ENCODE data around the gene DMRTC2. TPM values are rescaled to one million over a fixed set of nuclear protein-coding genes. Genes with fewer than 3 reads are reported as not detected.

The DMRTC2 gene
- polyA plus RNA-seq (2011; rRNA removed) (not detected in 2 replicates), polyA minus RNA-seq (2011; rRNA and poly(A)+ RNA removed) (not detected in 2 replicates)

- peaks cover 5% of the 10 kb centered on the region; the same call in 1 of the 2 replicates for H3K9me3 ChIP-seq (ENCODE audit: control insufficient read depth, insufficient read depth, low read length)
- peaks cover 6% of the 10 kb centered on the region for H3K27me3 ChIP-seq (ENCODE audit: control insufficient read depth, insufficient read depth, low read length)
- no peak within 1 kb of the TSS for H3K27ac ChIP-seq (ENCODE audit: low read depth, low read length)
- no peak for DNase-seq (ENCODE audit: low read depth, low spot score)
- TF ChIP-seq, protein P1, sequence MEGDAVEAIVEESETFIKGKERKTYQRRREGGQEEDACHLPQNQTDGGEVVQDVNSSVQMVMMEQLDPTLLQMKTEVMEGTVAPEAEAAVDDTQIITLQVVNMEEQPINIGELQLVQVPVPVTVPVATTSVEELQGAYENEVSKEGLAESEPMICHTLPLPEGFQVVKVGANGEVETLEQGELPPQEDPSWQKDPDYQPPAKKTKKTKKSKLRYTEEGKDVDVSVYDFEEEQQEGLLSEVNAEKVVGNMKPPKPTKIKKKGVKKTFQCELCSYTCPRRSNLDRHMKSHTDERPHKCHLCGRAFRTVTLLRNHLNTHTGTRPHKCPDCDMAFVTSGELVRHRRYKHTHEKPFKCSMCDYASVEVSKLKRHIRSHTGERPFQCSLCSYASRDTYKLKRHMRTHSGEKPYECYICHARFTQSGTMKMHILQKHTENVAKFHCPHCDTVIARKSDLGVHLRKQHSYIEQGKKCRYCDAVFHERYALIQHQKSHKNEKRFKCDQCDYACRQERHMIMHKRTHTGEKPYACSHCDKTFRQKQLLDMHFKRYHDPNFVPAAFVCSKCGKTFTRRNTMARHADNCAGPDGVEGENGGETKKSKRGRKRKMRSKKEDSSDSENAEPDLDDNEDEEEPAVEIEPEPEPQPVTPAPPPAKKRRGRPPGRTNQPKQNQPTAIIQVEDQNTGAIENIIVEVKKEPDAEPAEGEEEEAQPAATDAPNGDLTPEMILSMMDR (IDR thresholded peaks at IDR 0.05; ENCODE audit: low read depth, low read length): no peak
- no peak within 1 kb of the TSS for H3K4me3 ChIP-seq (ENCODE audit: low read depth, low read length)
- CTCF ChIA-PET: no interaction called here
- POLR2A ChIA-PET: no interaction called here
Observed at GRCh38 chr19:41845001-41845050, at the start of gene DMRTC2. DMRTC2 (plus strand) TSS chr19:41845042; CDS start chr19:41847429, 2,387 bp downstream.

GRCh38 chr19:41796362-41796761 lies 48.5 kb upstream of the DMRTC2 start, which contains the start of gene CEACAM3:
CEACAM3 (plus strand) TSS chr19:41796587; CDS start chr19:41796678, 91 bp downstream.
- Histone ChIP-seq H3K9me3 (ENCODE audit: control insufficient read depth, insufficient read depth, low read length) (no peaks in the 10 kb centered on the region), H3K27me3 (ENCODE audit: control insufficient read depth, insufficient read depth, low read length) (no peaks in the 10 kb centered on the region), H3K27ac (ENCODE audit: low read depth, low read length) (no peak within 1 kb of the TSS), H3K4me3 (ENCODE audit: low read depth, low read length) (no peak within 1 kb of the TSS)
- ChIA-PET CTCF (interaction anchor here (2.0 to 2.2 kb wide), 2 partner anchors 15 to 17 kb away, joined by 7 read pairs; no protein-coding TSS in a partner anchor), POLR2A (no interaction called here)
- TF ChIP-seq, protein P1 (IDR thresholded peaks at IDR 0.05; ENCODE audit: low read depth, low read length): no peak
- DNase-seq (ENCODE audit: low read depth, low spot score): no peak

GRCh38 chr19:41796901-41797300 lies 47.9 kb upstream of the DMRTC2 start:
- Histone ChIP-seq H3K4me3 (ENCODE audit: low read depth, low read length) (no peak overlapping the region), H3K9me3 (ENCODE audit: control insufficient read depth, insufficient read depth, low read length) (no peaks in the 10 kb centered on the region), H3K27ac (ENCODE audit: low read depth, low read length) (no peak overlapping the region), H3K27me3 (ENCODE audit: control insufficient read depth, insufficient read depth, low read length) (no peaks in the 10 kb centered on the region)
- TF ChIP-seq, protein P1 (IDR thresholded peaks at IDR 0.05; ENCODE audit: low read depth, low read length): no peak
- ChIA-PET POLR2A (no interaction called here), CTCF (no interaction called here)
- DNase-seq (ENCODE audit: low read depth, low spot score): no peak

DNA sequence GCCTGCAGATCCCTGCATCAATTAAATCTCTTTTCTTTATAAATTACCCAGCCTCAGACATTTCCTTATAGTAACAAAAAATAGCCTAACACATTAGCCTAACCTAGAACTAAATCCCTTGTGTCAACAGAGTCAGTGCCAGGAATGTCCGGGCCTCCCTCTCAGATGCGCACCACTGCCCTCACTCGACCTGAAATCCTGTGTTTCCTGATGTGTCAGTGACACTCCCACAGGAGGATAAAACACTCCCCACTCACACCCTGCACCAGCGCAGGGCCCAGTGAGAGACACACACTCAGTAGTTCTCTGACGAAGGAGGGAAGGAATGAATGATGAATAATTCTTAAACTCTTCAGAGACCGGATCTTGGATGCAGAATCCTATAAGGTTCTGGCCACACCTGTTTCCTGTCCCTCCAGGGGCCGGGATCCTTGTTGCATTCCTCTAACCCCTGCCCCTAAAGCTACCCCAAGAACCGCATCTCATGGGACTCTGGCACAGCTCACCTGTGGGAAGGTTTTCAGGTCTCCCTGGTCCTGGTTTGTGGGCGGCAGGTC lies 45.3 kb upstream of the DMRTC2 start:
- H3K27ac ChIP-seq (ENCODE audit: low read depth, low read length): no peak overlapping the region
- H3K27me3 ChIP-seq (ENCODE audit: control insufficient read depth, insufficient read depth, low read length): no peaks in the 10 kb centered on the region
- H3K4me3 ChIP-seq (ENCODE audit: low read depth, low read length): no peak overlapping the region
- TF ChIP-seq, protein P1 (IDR thresholded peaks at IDR 0.05; ENCODE audit: low read depth, low read length): no peak
- ChIA-PET POLR2A (no interaction called here), CTCF (no interaction called here)
- DNase-seq (ENCODE audit: low read depth, low spot score): no peak
- H3K9me3 ChIP-seq (ENCODE audit: control insufficient read depth, insufficient read depth, low read length): no peaks in the 10 kb centered on the region

DNA sequence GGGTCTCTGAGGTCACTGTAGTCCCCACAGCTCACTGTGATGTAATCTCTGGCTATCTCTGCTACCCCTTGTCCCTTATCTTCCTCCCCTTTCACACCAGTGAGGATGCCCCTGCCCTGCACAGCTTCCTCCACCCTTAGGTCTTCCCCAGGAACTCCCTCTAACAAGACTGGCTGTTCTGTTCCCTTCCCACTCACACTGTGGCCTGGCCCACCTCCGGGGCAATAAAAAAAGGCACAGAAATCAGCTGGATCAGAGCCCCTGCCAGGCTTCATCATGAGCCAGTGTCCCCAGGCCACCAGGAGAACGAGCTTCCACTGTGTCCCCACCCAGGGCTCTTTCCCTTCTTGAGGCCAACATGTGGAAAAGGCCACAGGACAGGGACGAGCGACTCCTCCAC lies 43.8 kb upstream of the DMRTC2 start:
- TF ChIP-seq, protein P1 (IDR thresholded peaks at IDR 0.05; ENCODE audit: low read depth, low read length): no peak
- no peak for DNase-seq (ENCODE audit: low read depth, low spot score)
- H3K27me3 ChIP-seq (ENCODE audit: control insufficient read depth, insufficient read depth, low read length): no peaks in the 10 kb centered on the region
- ChIA-PET CTCF (no interaction called here), POLR2A (no interaction called here)
- H3K9me3 ChIP-seq (ENCODE audit: control insufficient read depth, insufficient read depth, low read length): no peaks in the 10 kb centered on the region
- no peak overlapping the region for H3K27ac ChIP-seq (ENCODE audit: low read depth, low read length)
- H3K4me3 ChIP-seq (ENCODE audit: low read depth, low read length): no peak overlapping the region
